K562 (cell line): Measurements from ENCODE around the gene RPL15. TPM values are rescaled to one million over a fixed set of nuclear protein-coding genes. Genes with fewer than 3 reads are reported as not detected.

Experiments used
- ARNT ChIP-seq, 2 experiments: fragments of 450-650 bp; IDR thresholded peaks; 2 replicates each; pipeline ENCODE4 v1.6.1; 2016; ENCODE audit warnings: mild to moderate bottlenecking in 1 of 2
- CHD4 ChIP-seq: fragments of 200-600 bp; sonication (generic); IDR thresholded peaks from 3 replicates; pipeline ENCODE4 v1.6.1; 2012; ENCODE audit warnings: low read depth, mild to moderate bottlenecking, mixed read lengths, low read length, inconsistent platforms; ENCODE audit not compliant: insufficient read depth, insufficient replicate concordance, poor library complexity, severe bottlenecking
- EGR1 ChIP-seq: fragments of 450-650 bp; conservative IDR thresholded peaks from 2 replicates; pipeline ENCODE4 v1.6.1; 2017; ENCODE audit warnings: mild to moderate bottlenecking
- EHMT2 ChIP-seq: fragments of 450-650 bp; IDR thresholded peaks from 2 replicates; pipeline ENCODE4 v1.6.1; 2018; ENCODE audit warnings: antibody characterized with exemption
- ELF2 ChIP-seq: fragments of 250-450 bp; sonication (Bioruptor Pico); IDR thresholded peaks from 2 replicates; pipeline ENCODE4 v1.5.0; 2021; ENCODE audit warnings: mild to moderate bottlenecking
- FIP1L1 ChIP-seq: fragments of 200-400 bp; formaldehyde crosslinking; IDR thresholded peaks from 2 replicates; pipeline ENCODE4 v1.6.1; 2018; ENCODE audit warnings: mild to moderate bottlenecking, low read depth, low read length; ENCODE audit not compliant: poor library complexity, severe bottlenecking
- FOXA1 ChIP-seq: fragments of 450-650 bp; IDR thresholded peaks from 2 replicates; pipeline ENCODE4 v1.6.1; 2016; ENCODE audit warnings: mild to moderate bottlenecking, borderline replicate concordance
- HNRNPLL ChIP-seq: fragments of 200-400 bp; formaldehyde crosslinking; IDR thresholded peaks from 2 replicates; pipeline ENCODE4 v1.6.1; 2017; ENCODE audit warnings: low read length, low read depth, mild to moderate bottlenecking; ENCODE audit not compliant: poor library complexity, severe bottlenecking
- HNRNPUL1 ChIP-seq: fragments of 200-400 bp; formaldehyde crosslinking; IDR thresholded peaks from 2 replicates; pipeline ENCODE4 v1.6.1; 2017; ENCODE audit warnings: low read length
- KLF16 ChIP-seq: IDR thresholded peaks from 2 replicates; pipeline ENCODE4 v1.6.1; 2016; ENCODE audit warnings: antibody characterized with exemption
- LARP7 ChIP-seq: fragments of 450-650 bp; IDR thresholded peaks from 2 replicates; pipeline ENCODE4 v1.6.1; 2016
- MCM5 ChIP-seq: fragments of 450-650 bp; IDR thresholded peaks from 2 replicates; pipeline ENCODE4 v1.6.1; 2016; ENCODE audit warnings: low read depth
- NFXL1 ChIP-seq: fragments of 450-650 bp; formaldehyde crosslinking; IDR thresholded peaks from 2 replicates; pipeline ENCODE4 v1.4.0; 2021; ENCODE audit warnings: mild to moderate bottlenecking
- NR2C1 ChIP-seq, 2 experiments: fragments of 450-650 bp; IDR thresholded peaks; 2 replicates each; pipeline ENCODE4 v1.6.1; 2017; ENCODE audit warnings: mild to moderate bottlenecking in 2 of 2, antibody characterized with exemption in 1 of 2, inconsistent platforms in 1 of 2, missing compliant biosample characterization in 1 of 2, missing genetic modification characterization in 1 of 2
- SPI1 ChIP-seq: IDR thresholded peaks from 2 replicates; pipeline ENCODE4 v1.6.1; 2011; ENCODE audit warnings: low read depth, low read length, control low read depth, borderline replicate concordance
- ZFPM2 ChIP-seq: fragments of 250-450 bp; sonication (Bioruptor Pico); IDR thresholded peaks from 2 replicates; pipeline ENCODE4 v1.5.1; 2022; ENCODE audit warnings: mild to moderate bottlenecking
- ZKSCAN8 ChIP-seq: fragments of 200-800 bp; sonication (Bioruptor generic); IDR thresholded peaks from 2 replicates; pipeline ENCODE4 v1.6.1; 2016; ENCODE audit warnings: missing genetic modification characterization, missing compliant biosample characterization
- ZNF134 ChIP-seq: fragments of 250-450 bp; sonication (Bioruptor Pico); conservative IDR thresholded peaks from 2 replicates; pipeline ENCODE4 v1.4.0; 2020
- ZNF311 ChIP-seq: fragments of 250-450 bp; sonication (Bioruptor Pico); IDR thresholded peaks from 2 replicates; pipeline ENCODE4 v1.4.0; 2020; ENCODE audit warnings: mild to moderate bottlenecking, moderate library complexity
- ZNF347 ChIP-seq: fragments of 450-650 bp; formaldehyde crosslinking; IDR thresholded peaks from 2 replicates; pipeline ENCODE4 v1.4.0; 2020; ENCODE audit warnings: low read depth, mild to moderate bottlenecking, moderate library complexity
- polyA plus RNA-seq, 8 experiments: library from polyadenylated mRNA; depleted of rRNA in 4 of 8; stranded (reverse) in 5 of 8; unstranded in 3 of 8; fragments of >200 nt; fragmentation: Nextera tagmentation in 2 of 8; fragmentation: Illumina TruSeq in 1 of 8; extraction: Ambion mirVana in 2 of 8; extraction: Trizol in 1 of 8; gene quantifications; 2 replicates each; pipeline versions ENCODE4 v1.2.1 to v1.2.3, GENCODE V29; 2011 to 2014; ENCODE audit warnings: inconsistent platforms in 1 of 8, missing spikeins in 1 of 8
- total RNA-seq, 7 experiments: library from RNA; depleted of rRNA in 6 of 7; stranded (reverse); fragments of >200 nt in 6 of 7; fragmentation: Illumina TruSeq in 2 of 7; extraction: Trizol in 2 of 7; gene quantifications; 2 replicates each; pipeline versions ENCODE4 v1.2.1 to v1.2.3, GENCODE V29; 2011 to 2021; ENCODE audit warnings: low replicate concordance in 1 of 7
- TF ChIP-seq, protein P1 (sequence below): fragments of 450-650 bp; IDR thresholded peaks from 2 replicates; pipeline ENCODE4 v1.6.1; 2017; ENCODE audit warnings: mild to moderate bottlenecking, moderate library complexity
- TF ChIP-seq, protein P2 (sequence below), 2 experiments: fragments of 250-450 bp in 1 of 2; fragments of 450-650 bp in 1 of 2; sonication (Bioruptor Pico) in 1 of 2; IDR thresholded peaks; 2 replicates each; pipeline versions ENCODE4 v1.6.1 to v1.8.0; 2016 to 2021; ENCODE audit warnings: mild to moderate bottlenecking in 2 of 2, moderate library complexity in 2 of 2, missing compliant biosample characterization in 1 of 2, missing genetic modification characterization in 1 of 2
- TF ChIP-seq, protein P3 (sequence below): fragments of 450-650 bp; conservative IDR thresholded peaks from 2 replicates; pipeline ENCODE4 v1.6.1; 2016; ENCODE audit warnings: missing genetic modification characterization, low read depth, mild to moderate bottlenecking, missing compliant biosample characterization, moderate library complexity
- TF ChIP-seq, protein P4 (sequence below): fragments of 250-450 bp; sonication (Bioruptor Pico); IDR thresholded peaks from 2 replicates; pipeline ENCODE4 v1.8.0; 2021; ENCODE audit warnings: moderate library complexity, mild to moderate bottlenecking, inconsistent platforms

Gene RPL15
- total and polyA plus RNA-seq, 9 of the 15 experiments (the other 6 are each of a cell fraction or from before 2014, with no cell fraction given) = 2,393 to 8,850 (median 3,928) TPM

DNA sequence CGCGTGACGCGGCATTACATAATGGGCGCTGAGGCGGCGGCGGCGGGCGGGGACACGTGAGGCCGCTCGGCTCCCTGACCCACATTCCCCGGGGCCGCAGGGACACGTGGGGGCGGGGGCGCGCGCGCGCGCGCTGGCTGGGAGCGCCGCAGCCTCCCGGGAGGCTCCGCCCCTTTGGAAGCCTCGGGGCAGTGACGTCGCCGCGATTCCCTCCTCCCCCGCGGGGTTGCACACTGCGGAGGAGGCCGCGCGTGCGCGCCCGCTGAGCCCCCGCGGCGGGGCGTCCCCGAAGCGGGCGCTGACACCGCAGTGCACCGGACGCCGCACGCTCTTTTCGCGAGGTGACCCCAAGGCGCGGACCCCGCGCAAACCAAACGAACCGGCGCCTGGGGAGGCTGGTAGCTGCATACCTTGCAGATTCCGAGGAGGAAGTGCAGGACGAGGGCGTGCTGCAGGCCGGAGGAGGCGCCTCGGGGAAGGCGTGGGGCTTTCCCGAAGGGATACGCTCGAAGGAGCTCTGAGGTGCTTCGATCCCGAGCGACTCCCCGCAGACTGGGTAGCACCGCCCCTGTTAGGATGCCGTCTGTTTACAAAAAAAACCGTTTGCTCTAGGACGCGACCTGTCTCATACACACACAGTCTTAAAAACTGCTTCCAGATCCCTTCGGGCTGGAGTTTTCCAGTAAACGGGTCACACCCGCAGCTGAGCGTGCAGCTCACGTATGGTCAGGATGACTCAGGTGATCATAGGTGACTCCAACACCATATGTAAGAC lies 29.2 kb downstream of the RPL15 start (continued):
- TF ChIP-seq, protein P1, sequence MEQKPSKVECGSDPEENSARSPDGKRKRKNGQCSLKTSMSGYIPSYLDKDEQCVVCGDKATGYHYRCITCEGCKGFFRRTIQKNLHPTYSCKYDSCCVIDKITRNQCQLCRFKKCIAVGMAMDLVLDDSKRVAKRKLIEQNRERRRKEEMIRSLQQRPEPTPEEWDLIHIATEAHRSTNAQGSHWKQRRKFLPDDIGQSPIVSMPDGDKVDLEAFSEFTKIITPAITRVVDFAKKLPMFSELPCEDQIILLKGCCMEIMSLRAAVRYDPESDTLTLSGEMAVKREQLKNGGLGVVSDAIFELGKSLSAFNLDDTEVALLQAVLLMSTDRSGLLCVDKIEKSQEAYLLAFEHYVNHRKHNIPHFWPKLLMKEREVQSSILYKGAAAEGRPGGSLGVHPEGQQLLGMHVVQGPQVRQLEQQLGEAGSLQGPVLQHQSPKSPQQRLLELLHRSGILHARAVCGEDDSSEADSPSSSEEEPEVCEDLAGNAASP = no peak
- no peak for TF ChIP-seq HNRNPUL1
- TF ChIP-seq, protein P2, sequence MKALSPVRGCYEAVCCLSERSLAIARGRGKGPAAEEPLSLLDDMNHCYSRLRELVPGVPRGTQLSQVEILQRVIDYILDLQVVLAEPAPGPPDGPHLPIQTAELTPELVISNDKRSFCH (CRISPR knock-in tag; IDR thresholded peaks at IDR 0.05) = no peak
- TF ChIP-seq, protein P2 (tag; IDR thresholded peaks at IDR 0.05) = peak; percentile 86; the same call in 1 of the 2 replicates
- peak; percentile 90 for TF ChIP-seq FIP1L1
- TF ChIP-seq ARNT (IDR thresholded peaks at IDR 0.05) = 0 out of 4 replicates have a peak, but pooled peaks have one; percentile 39 to 65
- TF ChIP-seq CHD4 = no peak
- no peak for TF ChIP-seq MCM5
- TF ChIP-seq ZNF347 (CRISPR knock-in tag) = no peak
- TF ChIP-seq ZKSCAN8 (CRISPR knock-in tag) = peak; percentile 68; the same call in 1 of the 2 replicates
- TF ChIP-seq, protein P3, sequence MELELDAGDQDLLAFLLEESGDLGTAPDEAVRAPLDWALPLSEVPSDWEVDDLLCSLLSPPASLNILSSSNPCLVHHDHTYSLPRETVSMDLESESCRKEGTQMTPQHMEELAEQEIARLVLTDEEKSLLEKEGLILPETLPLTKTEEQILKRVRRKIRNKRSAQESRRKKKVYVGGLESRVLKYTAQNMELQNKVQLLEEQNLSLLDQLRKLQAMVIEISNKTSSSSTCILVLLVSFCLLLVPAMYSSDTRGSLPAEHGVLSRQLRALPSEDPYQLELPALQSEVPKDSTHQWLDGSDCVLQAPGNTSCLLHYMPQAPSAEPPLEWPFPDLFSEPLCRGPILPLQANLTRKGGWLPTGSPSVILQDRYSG (tag) = no peak
- no peak for TF ChIP-seq ZNF134
- TF ChIP-seq SPI1 = peak; percentile 89
- TF ChIP-seq ZNF311 (CRISPR knock-in tag) = no peak
- peak; percentile 81 for TF ChIP-seq ELF2 (CRISPR knock-in tag)
- TF ChIP-seq HNRNPLL = peak; percentile 99
- TF ChIP-seq EHMT2 = no peak
- no peak for TF ChIP-seq FOXA1
- TF ChIP-seq NR2C1 (IDR thresholded peaks at IDR 0.05) = no peak
- TF ChIP-seq NR2C1 (tag; IDR thresholded peaks at IDR 0.05) = 0 out of 2 replicates have a peak, but pooled peaks have one; percentile 35
- TF ChIP-seq ZFPM2 (CRISPR knock-in tag) = no peak
- TF ChIP-seq, protein P4, sequence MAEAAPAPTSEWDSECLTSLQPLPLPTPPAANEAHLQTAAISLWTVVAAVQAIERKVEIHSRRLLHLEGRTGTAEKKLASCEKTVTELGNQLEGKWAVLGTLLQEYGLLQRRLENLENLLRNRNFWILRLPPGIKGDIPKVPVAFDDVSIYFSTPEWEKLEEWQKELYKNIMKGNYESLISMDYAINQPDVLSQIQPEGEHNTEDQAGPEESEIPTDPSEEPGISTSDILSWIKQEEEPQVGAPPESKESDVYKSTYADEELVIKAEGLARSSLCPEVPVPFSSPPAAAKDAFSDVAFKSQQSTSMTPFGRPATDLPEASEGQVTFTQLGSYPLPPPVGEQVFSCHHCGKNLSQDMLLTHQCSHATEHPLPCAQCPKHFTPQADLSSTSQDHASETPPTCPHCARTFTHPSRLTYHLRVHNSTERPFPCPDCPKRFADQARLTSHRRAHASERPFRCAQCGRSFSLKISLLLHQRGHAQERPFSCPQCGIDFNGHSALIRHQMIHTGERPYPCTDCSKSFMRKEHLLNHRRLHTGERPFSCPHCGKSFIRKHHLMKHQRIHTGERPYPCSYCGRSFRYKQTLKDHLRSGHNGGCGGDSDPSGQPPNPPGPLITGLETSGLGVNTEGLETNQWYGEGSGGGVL = no peak
- TF ChIP-seq LARP7 = no peak
- no peak for TF ChIP-seq NFXL1
- peak; percentile 93 for TF ChIP-seq EGR1
- peak; percentile 47; the same call in 1 of the 2 replicates for TF ChIP-seq KLF16
